A204.1 (cell line): ENCODE measurements around the gene SLCO3A1.

Experiments used
- FAIRE-seq: peaks from 2 replicates; lab custom pipeline; 2012; peaks lifted over from hg19 to GRCh38; lab: Jason Lieb, UNC

The SLCO3A1 gene

DNA sequence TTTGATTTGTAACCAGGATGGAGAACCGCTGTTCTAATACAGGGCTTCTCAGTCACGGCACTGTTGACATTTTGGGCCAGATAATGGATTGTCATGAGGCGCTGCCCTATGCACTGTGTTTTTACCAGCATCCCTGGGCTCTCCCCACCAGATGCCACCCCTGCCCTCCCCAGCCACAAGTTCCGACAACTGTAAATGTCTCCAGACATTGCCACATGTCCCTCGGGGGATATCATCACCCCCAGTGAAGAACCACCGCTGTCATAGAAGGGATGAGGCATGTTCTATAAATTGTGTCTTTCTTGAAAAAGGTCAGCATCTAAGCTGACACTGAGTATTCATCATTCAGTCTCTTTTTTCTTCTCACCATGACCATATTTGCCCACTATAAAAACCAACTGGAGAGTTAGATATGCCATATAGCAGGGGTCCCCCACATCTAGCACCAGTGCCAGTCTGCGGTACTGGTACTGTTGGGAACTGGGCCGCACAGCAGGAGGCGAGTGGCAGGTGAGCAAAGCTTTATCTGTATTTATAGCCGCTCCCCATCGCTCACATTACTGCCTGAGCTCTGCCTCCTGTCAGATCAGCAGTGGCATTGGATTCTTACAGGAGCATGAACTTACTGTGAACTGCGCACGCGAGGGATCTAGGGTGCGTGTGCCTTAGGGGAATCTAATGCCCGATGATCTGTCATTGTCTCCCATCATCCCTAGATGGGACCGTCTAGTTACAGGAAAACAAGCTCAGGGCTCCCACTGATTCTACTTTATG lies 279.7 kb downstream of the SLCO3A1 start:
- no peak for FAIRE-seq

DNA sequence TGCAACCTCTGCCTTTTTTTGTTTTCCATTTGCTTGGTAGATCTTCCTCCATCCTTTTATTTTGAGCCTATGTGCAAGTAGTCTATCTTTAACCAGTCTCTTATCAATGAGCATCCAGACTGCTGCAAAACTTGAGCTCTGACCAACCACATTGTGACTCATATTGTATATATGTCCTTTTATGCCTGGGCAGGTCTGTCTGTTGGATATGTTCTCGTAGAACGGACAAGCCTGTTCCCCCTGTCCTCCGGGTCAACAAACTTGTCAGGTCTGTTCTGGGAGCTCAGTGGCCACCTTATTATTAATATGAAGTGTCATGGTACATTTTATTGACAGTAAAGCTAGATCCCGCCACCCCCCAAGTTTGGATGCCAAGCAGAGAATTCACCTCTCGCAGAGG lies 287.3 kb downstream of the SLCO3A1 start:
- FAIRE-seq = no peak

DNA sequence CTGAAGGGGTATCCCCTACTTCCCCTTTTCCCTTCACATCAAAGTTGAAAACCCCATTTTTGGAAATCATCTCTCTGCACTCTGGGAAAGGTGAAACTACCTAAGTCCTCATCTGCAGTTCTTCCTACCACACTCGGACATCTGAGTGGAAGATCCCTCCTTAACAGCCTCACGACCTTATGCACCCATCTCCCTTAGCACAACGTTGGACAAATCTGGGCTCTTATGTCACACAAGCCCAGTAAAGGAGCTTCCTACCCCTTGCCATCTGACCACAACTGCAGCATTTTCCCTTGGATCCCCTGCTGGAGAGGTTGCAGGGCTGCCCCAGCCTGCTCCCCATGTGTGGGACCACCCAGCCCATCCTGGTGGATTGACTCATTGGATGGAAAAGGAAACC lies 288.1 kb downstream of the SLCO3A1 start:
- no peak for FAIRE-seq

DNA sequence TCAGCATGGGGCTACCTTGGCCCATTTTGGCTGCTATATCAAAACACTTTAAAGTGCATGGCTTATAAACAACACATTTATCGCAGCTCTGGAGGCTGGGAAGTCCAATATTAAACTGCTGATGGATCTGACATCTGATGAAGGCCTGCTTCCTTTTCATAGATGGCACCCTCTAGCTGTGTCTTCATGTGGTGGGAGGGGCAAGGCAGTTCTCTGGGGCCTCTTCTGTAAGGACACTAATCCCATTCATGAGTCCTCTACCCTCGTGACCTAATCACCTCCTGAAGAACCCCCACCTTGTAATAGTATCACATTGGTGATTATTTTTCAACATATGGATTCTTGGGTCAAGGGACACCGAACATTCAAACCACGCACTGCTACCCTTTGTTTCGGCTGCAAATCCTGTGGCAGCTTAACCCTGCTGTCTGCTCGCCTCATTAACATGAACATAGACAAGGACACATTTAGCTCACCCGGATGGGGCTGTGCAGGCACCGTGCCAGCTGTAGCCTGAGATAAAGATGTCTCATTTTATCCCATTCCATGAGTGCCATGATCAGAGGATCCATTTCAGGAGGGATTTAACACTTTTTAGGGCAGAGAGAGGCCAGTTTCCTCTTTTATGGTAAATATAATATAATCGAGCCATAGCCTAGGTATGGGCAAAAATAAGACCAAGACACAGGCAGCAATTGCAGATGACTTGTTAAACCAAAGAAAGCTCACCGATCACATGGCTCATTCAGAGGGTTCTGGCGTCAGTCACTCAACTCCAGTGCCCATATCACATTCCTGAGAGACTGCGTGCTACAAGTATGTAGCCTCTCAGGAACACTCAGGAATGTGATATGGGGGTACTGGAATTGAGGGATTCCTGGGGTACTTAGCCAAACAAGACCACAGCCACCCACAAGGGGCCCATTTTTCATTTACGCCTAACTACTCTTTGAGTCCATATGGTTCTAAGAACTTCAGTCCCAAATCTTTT lies 289.0 kb downstream of the SLCO3A1 start:
- FAIRE-seq = no peak

DNA sequence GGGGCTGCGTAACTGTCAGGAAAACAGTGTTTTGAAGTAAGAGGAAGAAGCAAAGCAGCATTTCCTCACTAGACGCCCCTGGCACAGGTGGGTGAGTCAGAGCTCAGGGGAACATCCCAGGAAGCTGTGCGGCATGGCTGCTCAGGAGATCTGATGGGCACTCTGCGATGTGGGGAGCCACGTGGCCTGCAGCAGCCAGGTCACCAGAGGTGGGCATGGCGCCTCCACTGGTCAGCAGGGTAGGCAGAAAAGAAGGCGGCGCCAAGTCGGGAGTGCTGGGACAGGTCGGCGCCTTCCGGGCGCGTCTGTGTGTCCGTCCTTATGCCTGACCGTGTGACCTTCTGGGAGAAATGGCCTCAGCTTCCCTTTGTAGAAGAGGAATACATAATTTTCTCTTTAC lies 290.3 kb downstream of the SLCO3A1 start:
- no peak for FAIRE-seq

DNA sequence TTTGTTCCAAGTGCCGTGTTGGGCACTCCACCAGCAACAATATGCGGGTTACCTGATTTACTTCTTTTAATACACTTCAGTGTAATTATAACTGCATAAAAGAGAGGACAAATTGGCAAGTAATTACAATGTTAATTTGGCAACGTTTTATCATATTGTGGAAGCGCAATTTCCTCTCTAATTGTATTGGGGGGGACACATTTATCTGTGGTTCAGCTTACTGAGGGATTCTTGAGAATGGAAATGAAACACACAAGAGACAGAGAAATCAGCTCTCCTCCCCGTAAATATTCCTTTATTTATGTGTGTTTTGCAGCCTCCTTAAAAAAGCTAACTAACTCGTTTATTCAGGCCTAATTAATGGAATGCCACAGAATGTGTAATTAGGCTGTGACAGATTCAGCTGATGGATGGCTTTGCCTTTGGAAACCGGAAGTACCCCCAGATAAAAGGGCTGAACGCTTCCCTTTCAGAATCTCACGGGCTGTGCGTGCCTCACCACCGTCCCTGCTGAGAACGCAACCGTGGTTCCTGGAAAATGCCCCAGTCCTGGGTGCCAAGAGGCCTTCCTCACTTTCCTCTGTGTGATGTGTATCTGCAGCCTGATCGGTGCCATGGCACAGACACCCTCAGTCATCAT lies 293.1 kb downstream of the SLCO3A1 start:
- no peak for FAIRE-seq

DNA sequence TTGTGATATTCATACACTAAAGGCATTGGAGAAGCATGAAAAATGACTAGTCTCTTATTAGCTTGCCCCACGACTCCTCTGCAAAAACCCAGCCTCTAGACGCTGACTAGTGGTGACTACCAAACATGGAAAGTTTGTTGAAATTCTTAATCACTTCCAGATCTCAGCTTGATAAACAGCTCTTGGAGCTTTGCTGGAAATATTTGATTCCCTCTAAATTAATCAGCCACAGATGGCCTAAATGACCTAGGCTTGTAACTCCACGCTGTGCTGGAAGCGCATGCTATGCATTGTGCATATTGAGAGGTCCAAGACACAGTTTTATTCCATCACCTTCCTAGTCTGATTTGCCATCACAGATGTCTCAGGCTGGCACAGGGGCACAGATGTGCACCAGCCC lies 295.5 kb downstream of the SLCO3A1 start:
- no peak for FAIRE-seq

DNA sequence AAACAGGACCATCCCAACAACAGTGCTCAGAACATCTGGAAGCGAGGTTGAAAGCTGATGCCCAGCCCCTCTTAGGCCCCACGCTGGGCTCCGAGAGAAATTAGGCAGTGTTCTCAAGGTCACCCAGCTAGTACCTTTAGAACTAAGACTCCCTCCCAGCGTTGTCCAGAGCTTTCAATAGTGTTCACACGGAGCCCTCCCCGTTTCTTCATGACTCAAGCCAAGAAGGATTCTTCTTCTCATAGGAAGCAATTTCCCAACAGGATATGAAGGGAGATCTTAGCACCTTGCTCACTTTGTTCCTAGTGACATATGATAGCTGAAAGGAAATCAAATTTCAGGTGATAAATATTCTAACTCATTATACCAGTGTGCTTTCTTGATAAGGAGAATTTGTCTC lies 296.0 kb downstream of the SLCO3A1 start:
- FAIRE-seq = no peak

DNA sequence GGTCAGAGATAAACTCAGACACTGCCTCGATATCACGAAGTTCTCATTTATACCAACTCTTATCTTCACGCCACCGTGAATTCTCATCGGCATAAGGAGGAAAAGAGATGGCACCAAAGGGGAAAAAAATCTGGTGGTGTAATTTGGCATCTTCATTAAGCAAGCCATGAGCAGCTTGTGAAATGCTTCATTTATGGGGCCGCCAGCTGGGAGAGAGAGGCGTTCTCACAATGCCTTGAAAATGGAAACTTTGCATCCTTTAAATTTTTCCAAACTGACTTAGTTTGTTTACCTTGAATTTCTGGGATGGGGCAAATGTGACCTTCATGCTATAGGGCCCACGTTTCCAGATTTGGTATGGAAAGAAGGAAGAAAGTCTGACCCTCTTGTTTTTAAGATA lies 297.7 kb downstream of the SLCO3A1 start:
- FAIRE-seq = no peak

DNA sequence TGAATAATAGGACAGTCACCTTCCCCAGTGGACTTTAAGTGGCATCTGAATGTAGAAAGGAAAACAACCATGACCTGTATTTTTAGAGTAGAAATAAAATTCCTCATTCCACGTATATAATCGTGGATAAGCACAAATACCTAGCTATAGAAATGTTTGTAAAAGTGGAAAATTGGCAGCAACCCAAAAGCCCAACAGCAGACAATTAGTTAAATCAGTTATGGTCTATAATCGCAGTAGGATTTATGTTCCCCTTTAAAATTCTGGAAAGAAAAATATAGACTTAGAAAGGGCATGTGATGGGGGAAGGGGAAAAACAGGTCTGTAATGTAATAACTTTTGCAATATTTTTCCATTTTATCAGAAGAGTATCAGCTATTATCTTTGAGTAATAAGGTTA lies 298.2 kb downstream of the SLCO3A1 start:
- FAIRE-seq = no peak

DNA sequence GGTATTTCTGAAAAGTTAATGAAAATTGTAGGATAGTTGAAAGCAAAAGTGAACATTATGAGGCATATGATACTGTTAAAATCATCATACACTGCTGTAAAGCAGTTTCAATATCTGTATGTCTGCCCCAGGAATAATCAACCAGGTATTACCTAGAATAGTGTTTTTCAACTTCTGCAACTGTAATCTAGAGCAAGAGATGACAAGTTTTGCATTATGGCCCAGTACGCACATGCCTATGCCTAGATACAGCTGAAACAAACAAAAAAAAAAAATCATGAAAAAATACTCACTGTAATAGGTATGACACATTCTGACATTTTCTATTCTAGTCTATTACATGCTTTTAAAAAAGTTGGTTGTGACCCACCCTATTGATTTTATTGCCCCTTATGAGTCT lies 299.5 kb downstream of the SLCO3A1 start:
- no peak for FAIRE-seq

DNA sequence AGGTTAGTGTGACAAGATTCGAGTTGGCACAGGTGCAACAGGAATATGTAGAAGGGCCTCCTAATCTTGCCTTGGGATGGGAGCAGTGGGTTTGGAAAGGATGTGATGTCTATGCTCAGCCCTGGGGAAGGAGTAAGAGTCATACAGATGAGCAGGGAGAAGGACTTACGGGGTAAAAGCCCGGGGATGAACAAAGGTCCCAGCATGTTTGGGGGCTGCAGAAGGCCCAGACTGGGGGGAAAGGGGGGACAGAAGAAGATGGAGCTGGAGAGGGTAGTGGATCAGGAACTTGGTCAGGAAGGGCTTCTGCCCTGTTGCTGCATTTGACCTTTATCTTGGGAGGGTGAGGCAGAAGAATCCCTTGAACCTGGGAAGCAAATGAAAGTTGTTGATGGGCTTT lies 300.1 kb downstream of the SLCO3A1 start:
- no peak for FAIRE-seq

DNA sequence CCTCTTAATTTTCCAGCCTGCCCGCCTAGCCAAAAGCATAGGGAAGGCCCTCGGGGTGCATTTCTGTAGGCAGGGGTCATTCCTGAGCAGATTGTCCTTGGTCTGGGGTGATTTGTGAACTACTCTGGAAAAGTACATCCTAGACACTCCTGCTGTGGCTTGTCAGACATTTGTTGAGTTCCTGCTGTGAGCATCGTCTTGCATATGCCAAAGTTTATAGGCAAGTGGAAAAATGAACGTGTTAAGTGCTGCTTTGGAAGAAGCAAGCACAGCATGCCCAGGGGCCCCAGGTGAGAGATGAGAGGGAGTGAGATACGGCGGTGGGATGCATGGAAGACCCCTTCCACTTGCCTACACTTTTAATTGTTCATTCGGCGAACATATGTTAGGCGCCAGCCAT lies 302.4 kb downstream of the SLCO3A1 start:
- FAIRE-seq = no peak

DNA sequence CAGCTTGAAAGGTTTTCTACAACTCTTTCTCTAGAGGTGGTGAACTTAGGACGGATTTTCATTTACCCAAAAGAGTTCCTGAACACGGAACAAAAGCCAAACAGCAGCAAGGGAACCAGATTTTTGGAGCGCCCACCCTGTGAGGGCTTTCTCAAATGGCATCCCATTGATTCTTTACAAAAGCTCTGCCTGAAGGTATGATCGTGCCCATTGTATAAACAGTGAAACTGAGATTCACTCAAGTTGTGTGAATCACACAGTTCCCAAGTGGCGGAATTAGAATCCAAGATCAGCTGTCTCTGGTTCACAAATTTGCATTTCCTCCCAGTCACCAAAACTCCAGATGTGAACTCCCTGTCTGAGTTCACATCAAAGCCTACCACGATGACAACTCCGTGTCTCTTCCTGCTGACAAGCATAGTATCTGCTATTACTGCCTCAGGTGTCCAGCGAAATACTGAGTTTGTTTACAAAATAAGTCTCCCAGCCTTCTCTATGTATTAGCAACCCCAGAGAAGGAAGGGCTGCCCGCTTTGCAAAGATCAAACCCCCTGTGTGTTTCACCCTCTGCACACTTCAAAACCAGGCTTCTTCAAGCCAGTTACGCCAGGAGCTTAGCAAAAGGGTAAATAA lies 304.3 kb downstream of the SLCO3A1 start:
- no peak for FAIRE-seq

DNA sequence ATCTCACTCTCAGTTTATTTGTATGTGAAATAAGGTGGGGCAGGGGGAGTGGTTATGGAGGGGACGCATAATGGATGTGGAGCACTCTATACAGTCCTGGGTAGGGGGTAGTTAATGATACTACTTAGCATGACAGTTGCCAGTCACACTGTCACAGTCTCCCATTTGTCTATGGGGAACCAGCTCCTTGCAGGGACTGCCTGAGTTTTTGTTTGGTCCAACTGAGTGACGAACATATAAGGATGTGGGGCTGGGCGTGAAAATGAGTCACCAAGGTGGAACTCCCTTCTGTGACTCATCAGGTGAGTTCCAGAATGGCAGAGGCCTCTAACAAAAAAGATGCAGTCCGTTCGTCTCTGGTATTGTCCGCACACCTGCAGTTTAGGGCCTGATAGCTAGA lies 304.9 kb downstream of the SLCO3A1 start:
- no peak for FAIRE-seq

DNA sequence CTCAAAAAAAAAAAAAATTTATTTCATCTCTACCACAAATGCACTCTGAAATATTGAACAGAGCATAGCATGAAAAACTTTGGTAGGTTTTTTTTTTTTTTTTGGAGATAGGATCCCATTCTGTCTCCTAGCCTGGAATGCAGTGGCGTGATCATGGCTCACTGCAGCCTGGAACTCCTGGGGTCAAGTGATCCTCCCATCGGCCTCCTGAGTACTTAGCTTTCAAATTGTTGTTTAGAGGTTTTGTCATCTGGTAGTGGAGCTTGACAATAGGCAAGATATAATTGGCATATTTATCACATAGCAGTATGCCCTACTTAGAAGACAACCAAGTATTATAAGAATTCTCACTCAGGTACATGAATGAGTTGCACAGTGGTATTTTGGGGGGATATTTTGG lies 306.0 kb downstream of the SLCO3A1 start:
- no peak for FAIRE-seq

DNA sequence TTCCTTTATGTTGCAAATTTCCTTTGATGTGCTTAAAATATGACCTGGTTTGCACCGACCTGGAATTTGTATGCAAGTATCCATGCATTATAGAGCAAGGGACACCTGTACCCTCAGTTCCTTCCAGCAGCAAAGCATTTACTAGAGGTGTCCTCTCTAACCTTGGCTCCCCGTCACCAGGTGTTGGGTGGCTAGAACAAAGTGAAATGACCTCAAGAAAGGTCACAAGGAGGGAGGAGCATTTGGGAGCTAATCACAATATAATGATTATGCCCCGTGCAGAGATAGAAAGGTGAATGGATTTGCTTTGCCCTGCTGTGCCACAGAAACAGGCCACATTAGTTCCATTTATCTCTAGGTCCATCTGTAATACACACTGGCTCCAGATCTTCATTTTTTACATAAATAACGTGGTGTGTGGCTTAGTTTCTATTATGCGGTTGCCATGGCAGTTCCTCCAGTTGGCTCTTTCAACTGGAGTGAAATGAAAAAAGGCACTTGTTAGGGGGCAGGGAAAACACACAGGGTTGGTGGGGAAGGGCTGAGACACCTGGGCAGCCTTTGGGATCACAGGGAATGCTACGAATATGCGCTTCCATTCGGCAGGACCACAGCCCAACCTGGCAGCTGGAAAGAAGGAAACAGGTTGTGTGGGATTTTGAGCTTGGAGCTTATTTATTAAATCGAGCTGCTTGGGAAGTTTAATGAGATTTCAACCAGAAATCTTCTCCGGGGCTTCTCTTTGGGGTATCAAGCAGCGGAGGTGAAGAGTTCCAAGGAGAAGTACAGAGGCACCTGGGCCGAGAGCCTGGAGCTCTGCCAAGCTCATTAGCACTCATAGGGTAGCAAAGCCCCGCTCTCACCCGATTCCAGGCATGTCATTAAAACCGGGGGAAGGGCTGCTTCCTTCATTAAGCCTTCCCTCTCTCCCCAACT lies 306.7 kb downstream of the SLCO3A1 start:
- FAIRE-seq = no peak

DNA sequence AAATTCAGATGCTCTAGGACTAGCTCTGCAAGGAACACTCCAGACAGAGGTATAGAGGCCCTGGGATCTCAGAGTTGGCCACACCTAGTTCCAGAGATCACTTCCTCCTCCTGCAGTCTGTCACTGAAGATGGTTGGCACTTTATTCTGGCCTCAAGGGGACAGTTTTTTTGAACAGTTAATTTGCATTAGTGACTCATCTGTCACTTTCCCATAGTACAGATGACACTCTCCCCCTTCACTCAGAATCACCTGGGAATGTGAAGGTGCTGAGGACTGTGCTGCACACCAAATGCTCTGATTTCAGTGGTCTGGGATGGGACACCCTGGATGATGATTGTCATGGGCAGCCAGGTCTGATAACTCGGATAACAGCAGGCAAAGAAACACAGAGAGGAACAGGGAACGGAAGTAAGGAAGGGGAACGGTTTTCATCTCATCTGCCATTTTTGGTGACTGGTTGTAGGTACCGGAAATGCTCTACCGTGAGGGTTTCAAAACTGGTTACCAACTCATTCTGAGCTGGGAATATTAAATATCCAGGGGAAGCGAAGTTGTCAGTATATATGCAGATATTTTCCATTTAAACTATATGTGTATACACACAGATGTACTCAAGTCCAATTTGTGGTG lies 307.6 kb downstream of the SLCO3A1 start:
- FAIRE-seq = no peak

DNA sequence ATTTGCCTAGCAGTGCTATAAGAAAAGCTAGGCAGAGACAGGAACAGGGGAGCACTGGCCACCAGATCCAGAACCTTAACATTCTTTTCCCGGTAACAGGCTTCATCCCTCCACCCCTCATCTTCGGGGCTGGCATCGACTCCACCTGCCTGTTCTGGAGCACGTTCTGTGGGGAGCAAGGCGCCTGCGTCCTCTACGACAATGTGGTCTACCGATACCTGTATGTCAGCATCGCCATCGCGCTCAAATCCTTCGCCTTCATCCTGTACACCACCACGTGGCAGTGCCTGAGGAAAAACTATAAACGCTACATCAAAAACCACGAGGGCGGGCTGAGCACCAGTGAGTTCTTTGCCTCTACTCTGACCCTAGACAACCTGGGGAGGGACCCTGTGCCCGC lies 309.1 kb downstream of the SLCO3A1 start:
- FAIRE-seq = no peak

DNA sequence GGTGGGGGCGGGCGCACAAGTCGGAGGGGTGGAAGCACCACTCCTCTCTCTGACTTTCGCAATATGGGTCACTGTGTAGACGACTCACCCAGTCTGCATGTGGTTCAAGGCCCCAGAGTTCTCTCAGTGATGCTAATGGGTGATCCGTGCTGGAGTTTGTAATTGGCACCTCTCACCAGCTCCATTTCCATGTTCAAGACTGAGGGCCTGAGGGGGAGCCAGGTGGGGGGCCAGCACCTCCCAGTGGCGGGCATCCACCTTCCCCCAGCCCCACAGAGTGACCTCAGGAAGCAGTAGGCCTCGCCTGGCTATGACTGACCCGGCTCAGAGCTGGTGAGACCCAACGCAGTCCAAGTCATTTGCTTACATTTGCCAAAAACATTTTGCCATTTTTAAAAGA lies 310.1 kb downstream of the SLCO3A1 start:
- no peak for FAIRE-seq
